Measurements from ENCODE around the gene SPATA21. TPM values are rescaled to one million over a fixed set of nuclear protein-coding genes. Genes with fewer than 3 reads are reported as not detected.
A peak's percentile ranks its signal among the peaks of the same experiment; 100 is the strongest.
"Not testable (repeated sequence)": the region's sequence is repeated elsewhere in the genome, so short reads cannot be mapped to it uniquely, and the experiment has no call there.

Gene SPATA21
- total and polyA plus RNA-seq, 3 experiments from 2014 or later = not detected

GRCh38 chr1:16475771-16476770 is 38.8 kb upstream of the SPATA21 start:
- H3K4me1 ChIP-seq (ENCODE audit: insufficient read depth, low read length); H3K27me3 Mint-ChIP-seq; DNase-seq; H3K27ac Mint-ChIP-seq; H3K4me3 Mint-ChIP-seq; CTCF ChIA-PET; H3K9me3 ChIP-seq (ENCODE audit: low read length); H3K27ac ChIP-seq (ENCODE audit: low read depth, low read length); POLR2A ChIA-PET; H3K4me3 ChIP-seq (ENCODE audit: low read length); H3K4me1 Mint-ChIP-seq; H3K9me3 Mint-ChIP-seq; H3K27me3 ChIP-seq (ENCODE audit: insufficient read depth, low read length, poor library complexity, severe bottlenecking): not testable (repeated sequence)
- peaks cover 8 to 69% (median 20%) of the 10 kb centered on the region in 3 donors for H3K36me3 Mint-ChIP-seq
- H3K36me3 ChIP-seq (ENCODE audit: insufficient read depth, low read length) = peaks cover 11% of the 10 kb centered on the region

- H3K27me3 ChIP-seq (ENCODE audit: insufficient read depth, low read length, poor library complexity, severe bottlenecking); H3K36me3 ChIP-seq (ENCODE audit: insufficient read depth, low read length); H3K4me3 Mint-ChIP-seq; H3K4me1 ChIP-seq (ENCODE audit: insufficient read depth, low read length); H3K27ac ChIP-seq (ENCODE audit: low read depth, low read length); CTCF ChIA-PET; H3K9me3 ChIP-seq (ENCODE audit: low read length); H3K4me1 Mint-ChIP-seq; H3K27me3 Mint-ChIP-seq; H3K9me3 Mint-ChIP-seq; DNase-seq; POLR2A ChIA-PET; H3K4me3 ChIP-seq (ENCODE audit: low read length): not testable (repeated sequence)
- peaks cover 8 to 60% (median 17%) of the 10 kb centered on the region in 3 donors for H3K36me3 Mint-ChIP-seq
- peak overlapping the region in 1 of 8 donors; percentile 21 for H3K27ac Mint-ChIP-seq
Observed at GRCh38 chr1:16474891-16475290, 37.7 kb upstream of the SPATA21 start.

- Histone ChIP-seq H3K4me3 (ENCODE audit: low read length) (no peak overlapping the region), H3K4me1 (ENCODE audit: insufficient read depth, low read length) (no peaks in the 10 kb centered on the region), H3K36me3 (ENCODE audit: insufficient read depth, low read length) (peaks cover 7% of the 10 kb centered on the region), H3K9me3 (ENCODE audit: low read length) (no peaks in the 10 kb centered on the region), H3K27ac (ENCODE audit: low read depth, low read length) (no peak overlapping the region), H3K27me3 (ENCODE audit: insufficient read depth, low read length, poor library complexity, severe bottlenecking) (no peaks in the 10 kb centered on the region)
- H3K27ac Mint-ChIP-seq = no peak overlapping the region
- ChIA-PET CTCF (no interaction called here), POLR2A (no interaction called here)
- H3K4me3 Mint-ChIP-seq = no peak overlapping the region
- no peaks in the 10 kb centered on the region for H3K27me3 Mint-ChIP-seq
- peaks cover 3 to 9% (median 3%) of the 10 kb centered on the region in 3 donors for H3K4me1 Mint-ChIP-seq
- H3K9me3 Mint-ChIP-seq = no peaks in the 10 kb centered on the region
- no peak for DNase-seq
- H3K36me3 Mint-ChIP-seq = peaks cover 8 to 61% (median 17%) of the 10 kb centered on the region in 3 donors
Observed at GRCh38 chr1:16474166-16474800, 37.1 kb upstream of the SPATA21 start.

GRCh38 chr1:16468558-16468957 is 31.3 kb upstream of the SPATA21 start:
- Mint-ChIP-seq H3K36me3 (peaks cover 5 to 55% (median 12%) of the 10 kb centered on the region in 3 donors), H3K4me3 (no peak overlapping the region), H3K4me1 (peaks cover 3 to 17% (median 8%) of the 10 kb centered on the region in 3 donors), H3K9me3 (no peaks in the 10 kb centered on the region), H3K27me3 (no peaks in the 10 kb centered on the region), H3K27ac (peak overlapping the region in 2 of 8 donors; percentile 5 to 6)
- Histone ChIP-seq H3K4me1 (ENCODE audit: insufficient read depth, low read length) (no peaks in the 10 kb centered on the region), H3K27me3 (ENCODE audit: insufficient read depth, low read length, poor library complexity, severe bottlenecking) (no peaks in the 10 kb centered on the region), H3K4me3 (ENCODE audit: low read length) (no peak overlapping the region), H3K36me3 (ENCODE audit: insufficient read depth, low read length) (peaks cover 12% of the 10 kb centered on the region), H3K27ac (ENCODE audit: low read depth, low read length) (no peak overlapping the region), H3K9me3 (ENCODE audit: low read length) (no peaks in the 10 kb centered on the region)
- no peak for DNase-seq
- ChIA-PET CTCF (no interaction called here), POLR2A (no interaction called here)

- Histone ChIP-seq H3K27ac (ENCODE audit: low read depth, low read length) (no peak overlapping the region), H3K36me3 (ENCODE audit: insufficient read depth, low read length) (peaks cover 11% of the 10 kb centered on the region), H3K9me3 (ENCODE audit: low read length) (no peaks in the 10 kb centered on the region), H3K4me3 (ENCODE audit: low read length) (no peak overlapping the region), H3K27me3 (ENCODE audit: insufficient read depth, low read length, poor library complexity, severe bottlenecking) (no peaks in the 10 kb centered on the region), H3K4me1 (ENCODE audit: insufficient read depth, low read length) (no peaks in the 10 kb centered on the region)
- Mint-ChIP-seq H3K4me1 (peaks cover 4 to 20% (median 17%) of the 10 kb centered on the region in 3 donors), H3K4me3 (no peak overlapping the region), H3K9me3 (no peaks in the 10 kb centered on the region), H3K27me3 (no peaks in the 10 kb centered on the region), H3K27ac (peak overlapping the region in 1 of 8 donors; percentile 79), H3K36me3 (peaks cover 0 to 66% (median 5%) of the 10 kb centered on the region in 3 donors)
- CTCF ChIA-PET = no interaction called here
- no peak for DNase-seq
- POLR2A ChIA-PET = no interaction called here
Observed at GRCh38 chr1:16464917-16465625, 27.8 kb upstream of the SPATA21 start.

GRCh38 chr1:16462773-16463330 is 25.6 kb upstream of the SPATA21 start:
- Mint-ChIP-seq H3K36me3 (peaks cover 4 to 78% (median 13%) of the 10 kb centered on the region in 3 donors), H3K27ac (peak overlapping the region in 2 of 8 donors; percentile 17 to 76), H3K4me1 (peaks cover 4 to 17% (median 14%) of the 10 kb centered on the region in 3 donors), H3K4me3 (no peak overlapping the region), H3K9me3 (no peaks in the 10 kb centered on the region), H3K27me3 (no peaks in the 10 kb centered on the region)
- Histone ChIP-seq H3K4me1 (ENCODE audit: insufficient read depth, low read length) (no peaks in the 10 kb centered on the region), H3K27me3 (ENCODE audit: insufficient read depth, low read length, poor library complexity, severe bottlenecking) (no peaks in the 10 kb centered on the region), H3K9me3 (ENCODE audit: low read length) (no peaks in the 10 kb centered on the region), H3K4me3 (ENCODE audit: low read length) (no peak overlapping the region), H3K27ac (ENCODE audit: low read depth, low read length) (no peak overlapping the region), H3K36me3 (ENCODE audit: insufficient read depth, low read length) (peaks cover 29% of the 10 kb centered on the region)
- no peak for DNase-seq
- ChIA-PET CTCF (no interaction called here), POLR2A (no interaction called here)

- POLR2A ChIA-PET = no interaction called here
- no peak for DNase-seq
- CTCF ChIA-PET = no interaction called here
- Histone ChIP-seq H3K36me3 (ENCODE audit: insufficient read depth, low read length) (peaks cover 36% of the 10 kb centered on the region), H3K27me3 (ENCODE audit: insufficient read depth, low read length, poor library complexity, severe bottlenecking) (no peaks in the 10 kb centered on the region), H3K27ac (ENCODE audit: low read depth, low read length) (no peak overlapping the region), H3K4me3 (ENCODE audit: low read length) (no peak overlapping the region), H3K4me1 (ENCODE audit: insufficient read depth, low read length) (no peaks in the 10 kb centered on the region), H3K9me3 (ENCODE audit: low read length) (no peaks in the 10 kb centered on the region)
- H3K27me3 Mint-ChIP-seq = no peaks in the 10 kb centered on the region
- H3K36me3 Mint-ChIP-seq = peaks cover 4 to 79% (median 12%) of the 10 kb centered on the region in 3 donors
- H3K27ac Mint-ChIP-seq = peak overlapping the region in 4 of 8 donors; percentile 15 to 77 (median 38)
- peaks cover 4 to 14% (median 14%) of the 10 kb centered on the region in 3 donors for H3K4me1 Mint-ChIP-seq
- H3K9me3 Mint-ChIP-seq = no peaks in the 10 kb centered on the region
- H3K4me3 Mint-ChIP-seq = no peak overlapping the region
Observed at GRCh38 chr1:16461681-16462080, 24.5 kb upstream of the SPATA21 start.
